SU-DHL-6 (cell line): ENCODE results near the gene TNIK.

Experiments
- CTCF ChIP-seq: fragments of 200-600 bp; sonication (generic); IDR thresholded peaks from one replicate; pipeline ENCODE4 v1.5.1; 2017; ENCODE audit warnings: antibody characterized with exemption, mild to moderate bottlenecking, low read length, moderate library complexity; ENCODE audit not compliant: insufficient read depth, poor library complexity, severe bottlenecking
- EZH2phosphoT487 ChIP-seq: fragments of 200-600 bp; sonication (generic), shearing (Covaris generic); conservative IDR thresholded peaks from 2 replicates; pipeline ENCODE4 v1.6.1; 2018; ENCODE audit warnings: mild to moderate bottlenecking, antibody characterized with exemption, low read length, moderate library complexity, mixed read lengths

GRCh38 chr3:171276923-171277322, 183.3 kb downstream of the TNIK start:
- TF ChIP-seq CTCF (no peak), EZH2phosphoT487 (no peak)
